HEK293 (cell line): ENCODE results near the gene RNF224.

ENCODE experiments used
- CTCF ChIA-PET: fragments of 350-600 bp; formaldehyde crosslinking; extraction: SDS; loops from one replicate; lab custom pipeline; 2021; ENCODE audit warnings: antibody characterized with exemption; lab: Yijun Ruan, JAX
- POLR2A ChIA-PET: fragments of 300-600 bp; formaldehyde crosslinking; extraction: SDS; loops from one replicate; lab custom pipeline; 2020; ENCODE audit warnings: antibody characterized with exemption, inconsistent platforms; lab: Yijun Ruan, JAX
- H3K27ac ChIP-seq: fragments of 200-500 bp; sonication (Bioruptor generic); 2 replicates; pipeline ENCODE4 v1.5.1; 2014; ENCODE audit warnings: low read depth, low read length, control low read depth, inconsistent platforms; ENCODE audit errors: extremely low read depth
- H3K36me3 ChIP-seq, 2 experiments: fragments of 200-500 bp in 1 of 2; sonication (Bioruptor generic) in 1 of 2; 1 replicate in 1 of 2; 2 replicates in 1 of 2; pipeline ENCODE4 v1.5.1; 2014 to 2017; ENCODE audit warnings: inconsistent platforms in 2 of 2, low read length in 2 of 2; ENCODE audit not compliant: control insufficient read depth in 2 of 2, insufficient read depth in 1 of 2
- H3K4me1 ChIP-seq: fragments of 200-500 bp; sonication (Bioruptor generic); 2 replicates; pipeline ENCODE4 v1.5.1; 2014; ENCODE audit warnings: mild to moderate bottlenecking, low read length, inconsistent platforms; ENCODE audit not compliant: control insufficient read depth, insufficient read depth
- H3K4me3 ChIP-seq: 2 replicates; pipeline ENCODE4 v1.5.1; 2011; ENCODE audit warnings: low read depth, mild to moderate bottlenecking, control low read depth, low read length, moderate library complexity
- H3K9me3 ChIP-seq: fragments of 200-500 bp; sonication (Bioruptor generic); 2 replicates; pipeline ENCODE4 v1.5.1; 2014; ENCODE audit warnings: low read depth, low read length, inconsistent platforms; ENCODE audit not compliant: control insufficient read depth, insufficient read depth
- EGR2 ChIP-seq: fragments of 450-650 bp; formaldehyde crosslinking; IDR thresholded peaks from 2 replicates; pipeline ENCODE4 v1.5.1; 2016; ENCODE audit warnings: low read depth, missing biosample characterization, missing genetic modification characterization
- GLIS2 ChIP-seq: fragments of 450-650 bp; formaldehyde crosslinking; IDR thresholded peaks from 2 replicates; pipeline ENCODE4 v1.5.1; 2016; ENCODE audit warnings: missing biosample characterization, missing genetic modification characterization
- HOXC10 ChIP-seq: sonication (generic); formaldehyde crosslinking; IDR thresholded peaks from 2 replicates; pipeline ENCODE4 v1.8.1; 2023; ENCODE audit warnings: mild to moderate bottlenecking, missing genetic modification reagents
- KLF1 ChIP-seq: fragments of 450-650 bp; formaldehyde crosslinking; IDR thresholded peaks from 2 replicates; pipeline ENCODE4 v1.5.1; 2016; ENCODE audit warnings: missing biosample characterization, missing genetic modification characterization
- KLF10 ChIP-seq: fragments of 450-650 bp; IDR thresholded peaks from 2 replicates; pipeline ENCODE4 v1.5.1; 2018; ENCODE audit warnings: missing biosample characterization, mild to moderate bottlenecking, missing genetic modification characterization
- KLF8 ChIP-seq: fragments of 450-650 bp; formaldehyde crosslinking; IDR thresholded peaks from 2 replicates; pipeline ENCODE4 v1.5.1; 2016; ENCODE audit warnings: missing biosample characterization, missing genetic modification characterization
- KLF9 ChIP-seq: fragments of 450-650 bp; formaldehyde crosslinking; IDR thresholded peaks from 2 replicates; pipeline ENCODE4 v1.5.1; 2016; ENCODE audit warnings: missing biosample characterization, missing genetic modification characterization, low read depth
- MZF1 ChIP-seq: fragments of 450-650 bp; formaldehyde crosslinking; IDR thresholded peaks from 2 replicates; pipeline ENCODE4 v1.5.1; 2017; ENCODE audit warnings: missing biosample characterization, missing genetic modification characterization, borderline replicate concordance
- SP7 ChIP-seq: fragments of 450-650 bp; formaldehyde crosslinking; IDR thresholded peaks from 2 replicates; pipeline ENCODE4 v1.5.1; 2016; ENCODE audit warnings: missing biosample characterization, missing genetic modification characterization
- YY1 ChIP-seq: fragments of 450-650 bp; formaldehyde crosslinking; IDR thresholded peaks from 2 replicates; pipeline ENCODE4 v1.5.1; 2018; ENCODE audit warnings: missing biosample characterization, missing genetic modification characterization
- ZBTB8A ChIP-seq: fragments of 450-650 bp; formaldehyde crosslinking; IDR thresholded peaks from 2 replicates; pipeline ENCODE4 v1.5.1; 2016; ENCODE audit warnings: missing biosample characterization, missing genetic modification characterization
- ZEB2 ChIP-seq: fragments of 450-650 bp; formaldehyde crosslinking; IDR thresholded peaks from 2 replicates; pipeline ENCODE4 v1.5.1; 2016; ENCODE audit warnings: missing biosample characterization, missing genetic modification characterization
- ZFHX2 ChIP-seq: fragments of 450-650 bp; formaldehyde crosslinking; conservative IDR thresholded peaks from 2 replicates; pipeline ENCODE4 v1.5.1; 2016; ENCODE audit warnings: missing biosample characterization, missing genetic modification characterization
- ZNF324 ChIP-seq: fragments of 450-650 bp; formaldehyde crosslinking; IDR thresholded peaks from 2 replicates; pipeline ENCODE4 v1.5.1; 2016; ENCODE audit warnings: missing biosample characterization, missing genetic modification characterization
- ZNF596 ChIP-seq: fragments of 450-650 bp; IDR thresholded peaks from 2 replicates; pipeline ENCODE4 v1.5.0; 2018; ENCODE audit warnings: missing biosample characterization, mild to moderate bottlenecking, missing genetic modification characterization, moderate library complexity
- ZNF654 ChIP-seq: fragments of 450-650 bp; formaldehyde crosslinking; IDR thresholded peaks from 2 replicates; pipeline ENCODE4 v1.5.1; 2016; ENCODE audit warnings: low read depth, missing biosample characterization, missing genetic modification characterization
- ZSCAN30 ChIP-seq: fragments of 450-650 bp; IDR thresholded peaks from 2 replicates; pipeline ENCODE4 v1.5.1; 2018; ENCODE audit warnings: missing biosample characterization, mild to moderate bottlenecking, missing genetic modification characterization, moderate library complexity
- TF ChIP-seq, protein P1 (sequence below): sonication (generic); formaldehyde crosslinking; IDR thresholded peaks from 2 replicates; pipeline ENCODE4 v1.8.1; 2022; ENCODE audit warnings: mild to moderate bottlenecking, moderate library complexity, missing genetic modification reagents
- TF ChIP-seq, protein P2 (sequence below): fragments of 450-650 bp; IDR thresholded peaks from 2 replicates; pipeline ENCODE4 v1.5.1; 2018; ENCODE audit warnings: missing biosample characterization, mild to moderate bottlenecking, missing genetic modification characterization
- TF ChIP-seq, protein P3 (sequence below): fragments of 450-650 bp; IDR thresholded peaks from 2 replicates; pipeline ENCODE4 v1.5.1; 2018; ENCODE audit warnings: missing biosample characterization, missing genetic modification characterization
- TF ChIP-seq, protein P4 (sequence below): fragments of 450-650 bp; formaldehyde crosslinking; IDR thresholded peaks from 2 replicates; pipeline ENCODE4 v1.5.1; 2017; ENCODE audit warnings: missing biosample characterization, missing genetic modification characterization
- TF ChIP-seq, protein P5 (sequence below): fragments of 450-650 bp; formaldehyde crosslinking; IDR thresholded peaks from 2 replicates; pipeline ENCODE4 v1.5.1; 2016; ENCODE audit warnings: missing biosample characterization, missing genetic modification characterization
- TF ChIP-seq, protein P6 (sequence below): fragments of 450-650 bp; formaldehyde crosslinking; IDR thresholded peaks from 2 replicates; pipeline ENCODE4 v1.5.1; 2017; ENCODE audit warnings: missing biosample characterization, mild to moderate bottlenecking, missing genetic modification characterization, moderate library complexity
- TF ChIP-seq, protein P7 (sequence below): fragments of 450-650 bp; formaldehyde crosslinking; IDR thresholded peaks from 2 replicates; pipeline ENCODE4 v1.5.1; 2016; ENCODE audit warnings: missing biosample characterization, missing genetic modification characterization

RNF224 gene

DNA sequence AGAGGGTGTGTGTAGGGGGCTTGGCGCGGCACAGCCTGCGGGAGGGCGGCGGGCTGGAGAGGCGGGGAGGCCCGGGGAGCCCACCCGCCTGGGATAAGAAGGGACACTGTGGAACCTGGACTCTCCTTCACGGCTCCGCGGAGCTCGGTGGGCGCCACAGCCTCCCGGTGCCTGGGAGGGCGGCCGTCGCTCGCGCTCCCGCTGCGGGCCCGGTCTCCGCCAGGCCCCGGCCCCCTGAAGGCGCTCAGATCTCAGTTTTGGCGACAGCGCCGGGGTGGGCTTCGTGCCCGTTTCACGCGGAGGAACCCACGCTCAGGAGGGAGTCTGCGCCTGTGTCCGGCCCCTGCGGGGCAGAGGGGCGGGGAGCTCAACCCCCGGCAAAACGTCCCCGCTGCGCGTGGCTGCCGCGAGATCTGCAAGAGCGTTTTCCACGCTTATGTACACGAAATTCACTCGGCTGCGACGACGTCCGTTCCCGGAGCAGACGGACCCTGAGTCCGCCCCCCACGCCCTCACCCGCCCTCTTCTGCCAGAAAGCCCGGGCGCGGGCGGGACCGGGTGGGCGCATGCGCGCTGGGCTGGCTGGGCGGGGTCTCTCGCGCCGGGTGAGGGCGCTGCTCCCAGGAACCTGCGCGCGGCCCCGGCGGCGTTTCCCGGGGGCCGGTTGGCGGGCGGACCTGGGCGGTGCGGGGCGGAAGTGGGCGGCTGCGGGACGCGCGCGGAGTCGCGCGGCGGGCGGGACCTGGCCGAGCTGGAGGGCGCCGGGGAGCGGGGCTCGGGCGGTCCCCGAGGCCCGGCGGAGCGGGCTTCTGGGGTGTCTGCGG, 27.5 kb downstream of the RNF224 start, which contains the start of gene NELFB:
NELFB (plus strand) TSS at position 704 of the 824 bp plus-strand sequence.
- ChIA-PET CTCF (interaction anchor here (0.6 to 5.2 kb wide), 10 partner anchors 9 to 886 kb away, joined by 3 to 45 read pairs (median 4); no protein-coding TSS in a partner anchor), POLR2A (interaction anchor here (0.6 to 9.1 kb wide), 9 partner anchors 13 to 169 kb away, joined by 3 to 336 read pairs (median 5); partner anchors contain the start of genes EXD3, MAN1B1, NOXA1 and NRARP)
- Histone ChIP-seq H3K9me3 (no peaks in the 10 kb centered on the region), H3K36me3 (peaks cover 9 to 20% of the 10 kb centered on the region in 2 experiments), H3K4me1 (peaks cover 5% of the 10 kb centered on the region; the same call in 1 of the 2 replicates), H3K4me3 (peak within 1 kb of the TSS; percentile 89), H3K27ac (peak within 1 kb of the TSS; percentile 81)
- TF ChIP-seq YY1, result peak; percentile 9; the same call in 1 of the 2 replicates
- TF ChIP-seq MZF1, result no peak
- peak; percentile 17; the same call in 1 of the 2 replicates for TF ChIP-seq GLIS2 (tag by site-specific recombination)
- TF ChIP-seq ZNF324 (tag by site-specific recombination), result no peak
- TF ChIP-seq KLF8 (tag by site-specific recombination), result peak; percentile 88
- TF ChIP-seq ZEB2 (tag by site-specific recombination), result 0 out of 2 replicates have a peak, but pooled peaks have one; percentile 36
- TF ChIP-seq KLF10, result peak; percentile 70
- TF ChIP-seq KLF1 (tag by site-specific recombination), result peak; percentile 90
- 0 out of 2 replicates have a peak, but pooled peaks have one; percentile 23 for TF ChIP-seq SP7 (tag by site-specific recombination)
- TF ChIP-seq, protein P1, sequence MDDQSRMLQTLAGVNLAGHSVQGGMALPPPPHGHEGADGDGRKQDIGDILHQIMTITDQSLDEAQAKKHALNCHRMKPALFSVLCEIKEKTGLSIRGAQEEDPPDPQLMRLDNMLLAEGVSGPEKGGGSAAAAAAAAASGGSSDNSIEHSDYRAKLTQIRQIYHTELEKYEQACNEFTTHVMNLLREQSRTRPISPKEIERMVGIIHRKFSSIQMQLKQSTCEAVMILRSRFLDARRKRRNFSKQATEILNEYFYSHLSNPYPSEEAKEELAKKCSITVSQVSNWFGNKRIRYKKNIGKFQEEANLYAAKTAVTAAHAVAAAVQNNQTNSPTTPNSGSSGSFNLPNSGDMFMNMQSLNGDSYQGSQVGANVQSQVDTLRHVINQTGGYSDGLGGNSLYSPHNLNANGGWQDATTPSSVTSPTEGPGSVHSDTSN (CRISPR knock-in tag), result peak; percentile 73
- TF ChIP-seq ZNF596 (tag by site-specific recombination), result peak; percentile 31; the same call in 1 of the 2 replicates
- TF ChIP-seq KLF9 (tag by site-specific recombination), result peak; percentile 84
- peak; percentile 55; the same call in 1 of the 2 replicates for TF ChIP-seq ZSCAN30
- TF ChIP-seq, protein P2, sequence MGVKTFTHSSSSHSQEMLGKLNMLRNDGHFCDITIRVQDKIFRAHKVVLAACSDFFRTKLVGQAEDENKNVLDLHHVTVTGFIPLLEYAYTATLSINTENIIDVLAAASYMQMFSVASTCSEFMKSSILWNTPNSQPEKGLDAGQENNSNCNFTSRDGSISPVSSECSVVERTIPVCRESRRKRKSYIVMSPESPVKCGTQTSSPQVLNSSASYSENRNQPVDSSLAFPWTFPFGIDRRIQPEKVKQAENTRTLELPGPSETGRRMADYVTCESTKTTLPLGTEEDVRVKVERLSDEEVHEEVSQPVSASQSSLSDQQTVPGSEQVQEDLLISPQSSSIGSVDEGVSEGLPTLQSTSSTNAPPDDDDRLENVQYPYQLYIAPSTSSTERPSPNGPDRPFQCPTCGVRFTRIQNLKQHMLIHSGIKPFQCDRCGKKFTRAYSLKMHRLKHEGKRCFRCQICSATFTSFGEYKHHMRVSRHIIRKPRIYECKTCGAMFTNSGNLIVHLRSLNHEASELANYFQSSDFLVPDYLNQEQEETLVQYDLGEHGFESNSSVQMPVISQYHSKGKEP (tag by site-specific recombination), result peak; percentile 76; the same call in 1 of the 2 replicates
- TF ChIP-seq ZBTB8A, result peak; percentile 100
- no peak for TF ChIP-seq HOXC10 (CRISPR knock-in tag)
- TF ChIP-seq, protein P3, sequence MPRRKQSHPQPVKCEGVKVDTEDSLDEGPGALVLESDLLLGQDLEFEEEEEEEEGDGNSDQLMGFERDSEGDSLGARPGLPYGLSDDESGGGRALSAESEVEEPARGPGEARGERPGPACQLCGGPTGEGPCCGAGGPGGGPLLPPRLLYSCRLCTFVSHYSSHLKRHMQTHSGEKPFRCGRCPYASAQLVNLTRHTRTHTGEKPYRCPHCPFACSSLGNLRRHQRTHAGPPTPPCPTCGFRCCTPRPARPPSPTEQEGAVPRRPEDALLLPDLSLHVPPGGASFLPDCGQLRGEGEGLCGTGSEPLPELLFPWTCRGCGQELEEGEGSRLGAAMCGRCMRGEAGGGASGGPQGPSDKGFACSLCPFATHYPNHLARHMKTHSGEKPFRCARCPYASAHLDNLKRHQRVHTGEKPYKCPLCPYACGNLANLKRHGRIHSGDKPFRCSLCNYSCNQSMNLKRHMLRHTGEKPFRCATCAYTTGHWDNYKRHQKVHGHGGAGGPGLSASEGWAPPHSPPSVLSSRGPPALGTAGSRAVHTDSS, result peak; percentile 20; the same call in 1 of the 2 replicates
- peak; percentile 85 for TF ChIP-seq EGR2 (tag by site-specific recombination)
- no peak for TF ChIP-seq ZNF654 (tag by site-specific recombination)
- TF ChIP-seq, protein P4, sequence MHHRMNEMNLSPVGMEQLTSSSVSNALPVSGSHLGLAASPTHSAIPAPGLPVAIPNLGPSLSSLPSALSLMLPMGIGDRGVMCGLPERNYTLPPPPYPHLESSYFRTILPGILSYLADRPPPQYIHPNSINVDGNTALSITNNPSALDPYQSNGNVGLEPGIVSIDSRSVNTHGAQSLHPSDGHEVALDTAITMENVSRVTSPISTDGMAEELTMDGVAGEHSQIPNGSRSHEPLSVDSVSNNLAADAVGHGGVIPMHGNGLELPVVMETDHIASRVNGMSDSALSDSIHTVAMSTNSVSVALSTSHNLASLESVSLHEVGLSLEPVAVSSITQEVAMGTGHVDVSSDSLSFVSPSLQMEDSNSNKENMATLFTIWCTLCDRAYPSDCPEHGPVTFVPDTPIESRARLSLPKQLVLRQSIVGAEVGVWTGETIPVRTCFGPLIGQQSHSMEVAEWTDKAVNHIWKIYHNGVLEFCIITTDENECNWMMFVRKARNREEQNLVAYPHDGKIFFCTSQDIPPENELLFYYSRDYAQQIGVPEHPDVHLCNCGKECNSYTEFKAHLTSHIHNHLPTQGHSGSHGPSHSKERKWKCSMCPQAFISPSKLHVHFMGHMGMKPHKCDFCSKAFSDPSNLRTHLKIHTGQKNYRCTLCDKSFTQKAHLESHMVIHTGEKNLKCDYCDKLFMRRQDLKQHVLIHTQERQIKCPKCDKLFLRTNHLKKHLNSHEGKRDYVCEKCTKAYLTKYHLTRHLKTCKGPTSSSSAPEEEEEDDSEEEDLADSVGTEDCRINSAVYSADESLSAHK (tag by site-specific recombination), result peak; percentile 47; the same call in 1 of the 2 replicates
- TF ChIP-seq, protein P5, sequence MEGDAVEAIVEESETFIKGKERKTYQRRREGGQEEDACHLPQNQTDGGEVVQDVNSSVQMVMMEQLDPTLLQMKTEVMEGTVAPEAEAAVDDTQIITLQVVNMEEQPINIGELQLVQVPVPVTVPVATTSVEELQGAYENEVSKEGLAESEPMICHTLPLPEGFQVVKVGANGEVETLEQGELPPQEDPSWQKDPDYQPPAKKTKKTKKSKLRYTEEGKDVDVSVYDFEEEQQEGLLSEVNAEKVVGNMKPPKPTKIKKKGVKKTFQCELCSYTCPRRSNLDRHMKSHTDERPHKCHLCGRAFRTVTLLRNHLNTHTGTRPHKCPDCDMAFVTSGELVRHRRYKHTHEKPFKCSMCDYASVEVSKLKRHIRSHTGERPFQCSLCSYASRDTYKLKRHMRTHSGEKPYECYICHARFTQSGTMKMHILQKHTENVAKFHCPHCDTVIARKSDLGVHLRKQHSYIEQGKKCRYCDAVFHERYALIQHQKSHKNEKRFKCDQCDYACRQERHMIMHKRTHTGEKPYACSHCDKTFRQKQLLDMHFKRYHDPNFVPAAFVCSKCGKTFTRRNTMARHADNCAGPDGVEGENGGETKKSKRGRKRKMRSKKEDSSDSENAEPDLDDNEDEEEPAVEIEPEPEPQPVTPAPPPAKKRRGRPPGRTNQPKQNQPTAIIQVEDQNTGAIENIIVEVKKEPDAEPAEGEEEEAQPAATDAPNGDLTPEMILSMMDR, result peak; percentile 45; the same call in 1 of the 2 replicates
- TF ChIP-seq, protein P6, sequence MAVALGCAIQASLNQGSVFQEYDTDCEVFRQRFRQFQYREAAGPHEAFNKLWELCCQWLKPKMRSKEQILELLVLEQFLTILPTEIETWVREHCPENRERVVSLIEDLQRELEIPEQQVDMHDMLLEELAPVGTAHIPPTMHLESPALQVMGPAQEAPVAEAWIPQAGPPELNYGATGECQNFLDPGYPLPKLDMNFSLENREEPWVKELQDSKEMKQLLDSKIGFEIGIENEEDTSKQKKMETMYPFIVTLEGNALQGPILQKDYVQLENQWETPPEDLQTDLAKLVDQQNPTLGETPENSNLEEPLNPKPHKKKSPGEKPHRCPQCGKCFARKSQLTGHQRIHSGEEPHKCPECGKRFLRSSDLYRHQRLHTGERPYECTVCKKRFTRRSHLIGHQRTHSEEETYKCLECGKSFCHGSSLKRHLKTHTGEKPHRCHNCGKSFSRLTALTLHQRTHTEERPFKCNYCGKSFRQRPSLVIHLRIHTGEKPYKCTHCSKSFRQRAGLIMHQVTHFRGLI (tag by site-specific recombination), result peak; percentile 71
- peak; percentile 94 for TF ChIP-seq ZFHX2 (tag by site-specific recombination)
- TF ChIP-seq, protein P7, sequence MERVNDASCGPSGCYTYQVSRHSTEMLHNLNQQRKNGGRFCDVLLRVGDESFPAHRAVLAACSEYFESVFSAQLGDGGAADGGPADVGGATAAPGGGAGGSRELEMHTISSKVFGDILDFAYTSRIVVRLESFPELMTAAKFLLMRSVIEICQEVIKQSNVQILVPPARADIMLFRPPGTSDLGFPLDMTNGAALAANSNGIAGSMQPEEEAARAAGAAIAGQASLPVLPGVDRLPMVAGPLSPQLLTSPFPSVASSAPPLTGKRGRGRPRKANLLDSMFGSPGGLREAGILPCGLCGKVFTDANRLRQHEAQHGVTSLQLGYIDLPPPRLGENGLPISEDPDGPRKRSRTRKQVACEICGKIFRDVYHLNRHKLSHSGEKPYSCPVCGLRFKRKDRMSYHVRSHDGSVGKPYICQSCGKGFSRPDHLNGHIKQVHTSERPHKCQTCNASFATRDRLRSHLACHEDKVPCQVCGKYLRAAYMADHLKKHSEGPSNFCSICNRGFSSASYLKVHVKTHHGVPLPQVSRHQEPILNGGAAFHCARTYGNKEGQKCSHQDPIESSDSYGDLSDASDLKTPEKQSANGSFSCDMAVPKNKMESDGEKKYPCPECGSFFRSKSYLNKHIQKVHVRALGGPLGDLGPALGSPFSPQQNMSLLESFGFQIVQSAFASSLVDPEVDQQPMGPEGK (tag by site-specific recombination), result peak; percentile 75
